Brain pericyte (primary cell): ENCODE data around the gene NOL4L.

Experiments
- DNase-seq: peaks from one replicate; pipeline ENCODE4 v3.0.0-alpha.2; 2012; ENCODE audit warnings: low read depth, low spot score

The NOL4L gene

DNA sequence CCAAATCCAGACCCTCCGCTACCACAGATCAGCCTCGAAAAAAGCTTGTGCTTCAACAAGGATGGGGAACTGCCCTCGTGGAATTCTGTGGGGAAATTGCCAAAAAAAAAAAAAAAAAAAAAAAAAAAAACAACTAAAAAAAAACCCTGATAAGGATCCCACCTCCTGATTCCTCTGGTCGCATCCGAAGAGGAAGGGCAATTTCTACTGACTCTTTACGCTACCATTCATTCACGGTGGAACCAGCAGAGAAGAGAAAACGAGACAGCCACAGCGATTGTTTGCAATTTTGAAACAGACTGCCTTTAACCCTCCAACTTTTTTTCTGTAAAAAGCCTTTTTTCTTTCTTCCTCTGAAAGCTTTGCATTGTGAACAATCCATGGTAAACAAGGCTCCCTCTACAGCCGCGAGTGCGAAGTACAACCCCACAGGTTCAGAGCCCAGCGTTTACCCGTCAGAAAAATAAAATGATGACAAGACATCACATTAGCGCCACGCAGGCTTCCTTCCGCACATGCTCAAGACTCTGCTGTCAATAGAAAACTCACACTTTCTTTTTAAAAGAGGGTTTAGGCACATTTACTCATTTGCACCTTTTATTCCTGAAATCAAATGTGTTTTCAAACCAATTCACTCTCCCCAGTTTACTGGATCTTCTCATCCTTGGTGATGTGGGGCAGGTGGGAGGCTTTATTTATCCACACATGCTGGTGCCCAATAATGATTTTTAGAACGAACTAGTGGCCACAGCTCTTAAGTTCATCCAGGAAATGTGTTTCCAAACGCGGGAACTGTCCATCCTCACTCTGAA is 100.0 kb downstream of the NOL4L start:
- no peak for DNase-seq

DNA sequence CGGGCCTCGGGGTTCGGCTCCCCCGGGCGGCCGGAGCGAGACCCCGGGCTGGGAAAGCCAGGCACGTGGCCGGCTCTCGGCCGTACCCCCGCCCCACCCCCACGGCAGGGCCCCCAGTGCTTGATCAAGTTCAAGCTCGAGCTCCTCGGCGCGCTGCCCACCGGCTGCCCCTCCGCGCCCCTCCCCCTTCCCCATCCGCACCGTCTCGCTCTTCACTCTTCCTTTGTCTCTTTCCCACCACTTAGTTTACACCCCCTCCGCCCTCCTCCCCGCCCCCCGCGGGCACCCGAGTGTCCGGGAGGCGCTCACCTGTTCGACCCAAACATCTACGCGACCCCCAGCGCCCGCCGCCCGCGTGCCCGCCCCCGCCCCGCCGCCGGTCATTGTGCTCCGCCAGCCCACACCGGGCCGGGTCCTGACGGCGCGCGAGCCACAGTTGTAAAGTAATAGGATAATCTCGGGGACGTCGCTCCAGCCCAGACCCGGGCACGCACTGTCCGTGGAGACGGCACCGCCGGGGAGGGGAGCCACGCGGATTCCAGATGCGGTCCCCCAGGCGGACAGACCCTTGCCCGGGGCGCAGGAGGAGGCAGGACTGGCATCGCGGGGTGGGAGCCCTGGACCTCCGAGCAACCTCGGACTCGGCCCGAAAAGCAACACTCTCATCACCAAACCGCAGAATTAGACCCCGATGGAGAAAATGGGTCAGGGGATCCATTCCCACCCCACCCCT is 100.7 kb downstream of the NOL4L start:
- DNase-seq: no peak

DNA sequence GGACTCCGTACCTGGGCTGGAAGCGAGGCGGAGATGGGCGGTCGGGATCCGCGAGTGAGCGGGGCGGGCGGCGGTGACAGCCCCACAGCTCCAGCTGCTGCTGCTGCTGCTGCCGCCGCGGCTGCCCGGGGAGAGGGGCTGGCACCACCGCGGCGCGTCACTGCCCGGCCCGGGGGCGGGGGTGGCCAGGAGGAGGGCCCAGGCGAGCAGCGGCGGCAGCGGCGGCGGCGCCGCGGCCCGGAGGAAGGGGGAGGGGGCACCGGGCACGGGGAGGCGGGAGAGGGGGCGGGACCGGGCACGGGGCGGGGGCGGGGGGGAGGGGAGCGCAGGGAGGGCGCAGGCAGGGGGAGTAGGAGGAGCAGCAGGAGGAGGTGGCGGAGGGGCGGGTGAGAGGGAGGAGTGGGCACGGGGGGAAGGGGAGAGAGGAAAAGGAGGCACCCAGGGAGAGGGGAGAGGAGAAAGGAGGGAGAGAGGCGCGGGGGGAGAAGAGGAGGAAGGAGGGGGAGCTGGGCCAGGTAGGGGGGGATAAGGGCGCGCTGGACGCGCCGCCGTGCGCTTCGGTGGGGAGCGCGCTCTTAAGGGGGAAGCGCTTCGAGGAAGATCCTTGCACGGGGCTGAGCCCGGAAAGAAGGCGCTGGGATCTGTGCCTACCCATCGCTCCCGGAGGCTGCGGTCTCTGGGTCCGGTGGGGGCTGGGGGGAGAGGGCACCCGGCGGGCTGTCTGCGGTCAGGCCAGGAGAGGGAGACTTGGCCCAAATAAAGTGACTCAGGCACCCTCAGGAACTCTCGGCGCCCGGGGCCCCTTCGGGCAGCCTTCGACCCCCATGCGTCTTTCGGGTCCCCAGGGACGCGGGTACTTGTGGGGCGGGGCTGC is 101.5 kb downstream of the NOL4L start:
- no peak for DNase-seq

GRCh38 chr20:32482442-32483261 is 102.5 kb downstream of the NOL4L start:
- DNase-seq: no peak

- DNase-seq: no peak
These were observed 103.0 kb downstream of the NOL4L start for GRCh38 chr20:32482143-32482441.

DNA sequence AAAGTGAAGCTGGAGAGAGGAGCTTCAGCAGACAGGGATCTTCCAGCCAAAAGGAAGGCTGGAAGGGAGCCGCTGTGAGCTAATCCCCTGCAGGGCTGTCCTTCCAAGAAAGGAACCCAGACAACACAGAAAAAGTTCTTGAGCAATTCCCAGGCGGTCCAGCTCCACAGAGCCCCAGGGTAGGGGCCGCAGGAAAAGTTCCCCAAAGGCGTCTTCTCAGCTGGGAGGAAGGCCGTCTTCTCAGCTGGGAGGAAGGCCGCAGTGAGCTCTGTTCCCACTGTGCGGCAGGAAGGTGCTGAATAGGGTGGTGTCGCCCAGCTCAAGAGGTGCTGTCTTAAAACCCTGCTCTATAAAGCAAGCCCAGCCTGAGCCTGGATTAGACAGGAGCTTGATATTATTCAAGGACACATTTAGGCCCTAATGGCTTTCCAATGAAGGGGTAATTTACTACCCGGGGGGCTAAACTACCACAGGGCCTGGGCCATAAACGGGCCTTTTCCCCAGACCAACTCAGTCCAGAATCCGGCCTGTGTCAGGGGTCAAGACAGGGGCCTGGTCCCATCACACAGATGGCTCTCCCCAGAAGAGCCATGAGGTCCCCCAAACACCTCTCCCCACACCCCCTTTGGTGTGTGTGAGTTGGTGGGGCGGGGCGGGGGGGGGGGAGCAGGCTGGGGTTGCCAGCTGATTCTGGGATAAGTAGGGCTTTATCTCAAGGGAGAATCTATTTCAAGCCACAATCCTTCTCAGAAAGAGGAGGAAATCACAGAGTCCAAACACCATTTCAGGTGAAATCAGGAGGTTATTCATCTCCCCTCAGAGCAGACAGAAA is 103.6 kb downstream of the NOL4L start:
- no peak for DNase-seq

GRCh38 chr20:32480371-32481241 is 104.5 kb downstream of the NOL4L start:
- DNase-seq: no peak

DNA sequence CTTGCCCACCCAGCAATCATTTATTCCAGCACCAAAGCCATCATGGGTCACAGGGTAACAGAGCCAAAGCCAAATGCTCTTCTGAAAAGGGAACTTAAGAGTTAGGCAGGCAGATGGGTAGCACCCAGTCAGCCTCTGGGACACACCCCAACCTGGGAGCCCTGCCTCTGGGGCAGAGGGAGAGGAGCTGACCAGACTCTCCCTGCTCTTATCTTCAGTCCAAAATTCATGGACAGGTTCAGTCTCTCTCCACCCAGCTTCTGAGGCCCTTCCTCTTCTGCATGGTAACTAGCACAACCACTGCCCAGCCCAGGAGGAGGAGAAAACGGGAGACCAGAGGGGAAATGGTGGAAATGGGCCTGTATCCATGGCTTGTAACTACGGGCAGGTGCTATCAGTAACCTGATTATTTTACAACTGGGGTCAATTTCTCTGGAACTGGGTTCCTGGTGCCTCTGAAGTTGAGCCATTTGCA is 105.4 kb downstream of the NOL4L start:
- no peak for DNase-seq

GRCh38 chr20:32479012-32479411 is 106.1 kb downstream of the NOL4L start:
- no peak for DNase-seq

DNA sequence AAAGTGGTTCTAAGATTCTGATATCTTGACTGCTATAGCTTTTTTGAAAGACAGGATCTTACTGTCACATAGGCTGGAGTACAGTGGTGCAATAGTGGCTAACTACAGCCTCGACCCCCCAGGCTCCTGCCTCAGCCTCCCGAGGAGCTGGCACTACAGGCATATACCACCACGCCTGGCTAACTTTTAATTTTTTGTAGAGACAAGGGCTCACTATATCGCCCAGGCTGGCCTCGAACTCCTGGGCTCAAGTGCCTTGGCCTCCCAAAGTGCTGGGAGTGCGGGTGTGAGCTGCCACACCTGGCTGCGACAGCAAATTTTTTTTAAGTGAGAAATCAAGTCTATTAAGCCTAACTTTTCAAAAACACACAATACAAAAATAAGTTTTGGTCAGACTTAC is 106.6 kb downstream of the NOL4L start:
- DNase-seq: no peak

DNA sequence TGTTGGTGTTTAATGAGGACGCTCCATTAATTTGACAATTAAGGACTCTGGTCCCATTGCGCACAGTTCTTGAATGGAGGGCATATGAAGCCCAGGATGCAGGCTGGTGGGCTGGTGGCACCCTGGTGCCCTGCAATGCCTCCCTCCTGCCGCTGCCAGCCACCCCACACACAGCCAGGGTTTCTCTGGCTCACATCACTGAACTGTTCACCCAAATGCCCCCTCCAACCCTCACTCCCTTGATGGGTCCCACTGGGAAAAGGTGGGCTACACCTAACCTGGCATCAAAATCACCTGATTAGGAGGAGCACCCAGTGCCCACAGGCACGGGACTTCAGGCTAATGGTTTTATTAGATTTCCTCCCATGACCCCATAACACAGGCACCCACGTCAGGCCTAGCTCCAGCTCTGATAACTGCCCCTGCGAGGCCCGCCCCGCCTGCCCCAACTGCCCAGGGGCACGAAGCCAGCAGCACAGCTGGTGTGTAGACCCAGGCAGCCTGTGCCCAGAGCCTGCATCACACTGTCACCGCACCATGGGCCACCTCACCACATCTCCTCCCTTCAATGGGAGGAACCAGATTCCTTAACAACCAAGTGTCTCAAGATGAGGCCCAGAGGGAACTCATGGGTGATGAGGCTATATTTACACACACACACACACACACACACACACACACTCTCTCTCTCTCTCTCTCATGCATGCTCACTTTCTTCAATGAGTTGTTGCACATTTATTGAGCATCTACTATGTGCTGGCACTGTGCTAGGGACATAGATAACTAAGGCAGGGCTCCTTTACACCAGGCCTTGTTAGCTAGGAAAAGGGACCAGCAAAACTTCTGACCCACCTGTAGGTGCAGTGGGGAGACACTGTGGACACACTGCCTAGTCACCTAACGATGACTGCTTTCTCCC is 107.3 kb downstream of the NOL4L start:
- DNase-seq: no peak

DNA sequence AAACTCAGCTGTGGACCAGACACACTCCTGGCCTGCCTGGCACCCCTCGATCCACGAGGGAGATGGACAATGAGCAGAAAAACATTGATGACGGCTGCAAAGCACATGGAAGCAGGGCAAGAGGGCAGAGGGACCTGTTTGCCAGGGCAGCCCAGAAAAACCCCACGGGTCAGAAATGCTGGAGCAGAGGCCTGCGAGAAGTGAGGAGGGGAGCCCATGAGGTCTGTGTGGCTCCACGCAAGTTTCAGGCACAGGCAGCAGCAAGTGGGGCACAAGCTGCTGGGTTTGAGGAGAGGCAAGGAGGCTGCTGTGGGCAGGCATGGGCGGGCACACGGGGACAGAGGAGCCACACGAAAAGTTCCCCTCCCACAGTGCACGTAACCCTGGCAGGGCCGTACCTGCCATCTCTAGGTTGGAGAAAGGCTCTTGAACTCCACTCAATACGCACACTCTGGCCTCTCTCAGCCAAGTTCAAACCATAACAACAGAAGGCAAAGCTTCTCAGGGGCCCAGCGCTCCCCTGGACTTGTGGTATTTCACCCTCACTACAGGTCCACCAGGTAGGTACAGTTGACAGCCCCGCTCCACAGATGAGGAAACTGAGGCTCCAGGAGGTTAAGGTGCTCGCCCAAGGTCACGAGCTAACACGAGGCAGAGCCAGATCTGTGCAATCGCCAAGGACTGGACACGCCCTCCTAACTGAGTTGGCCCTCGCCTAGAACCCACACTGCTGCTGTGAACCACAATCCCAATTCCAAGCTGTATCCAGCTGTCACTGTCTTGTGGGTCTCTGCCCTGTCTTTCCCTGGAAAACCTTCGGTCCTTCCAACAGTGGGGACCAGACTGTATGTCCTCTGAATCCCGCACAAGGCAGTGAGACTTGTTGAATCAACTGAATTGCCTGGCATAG is 108.2 kb downstream of the NOL4L start:
- no peak for DNase-seq

GRCh38 chr20:32474967-32475811 is 109.9 kb downstream of the NOL4L start:
- DNase-seq: peak; percentile 79

DNA sequence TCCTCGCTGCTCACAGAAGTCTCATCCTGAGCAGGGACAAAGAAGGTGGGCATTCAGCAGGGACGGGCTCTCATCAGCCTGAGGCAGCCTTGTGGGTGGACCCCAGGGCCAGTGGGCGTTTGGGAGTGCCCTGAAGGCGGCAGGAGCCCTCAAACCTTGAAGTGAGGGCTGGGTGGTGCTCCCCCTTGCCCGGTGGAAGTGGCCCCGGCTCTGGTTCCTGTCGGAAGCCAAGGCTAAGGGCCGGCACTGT is 110.5 kb downstream of the NOL4L start:
- DNase-seq: no peak

DNA sequence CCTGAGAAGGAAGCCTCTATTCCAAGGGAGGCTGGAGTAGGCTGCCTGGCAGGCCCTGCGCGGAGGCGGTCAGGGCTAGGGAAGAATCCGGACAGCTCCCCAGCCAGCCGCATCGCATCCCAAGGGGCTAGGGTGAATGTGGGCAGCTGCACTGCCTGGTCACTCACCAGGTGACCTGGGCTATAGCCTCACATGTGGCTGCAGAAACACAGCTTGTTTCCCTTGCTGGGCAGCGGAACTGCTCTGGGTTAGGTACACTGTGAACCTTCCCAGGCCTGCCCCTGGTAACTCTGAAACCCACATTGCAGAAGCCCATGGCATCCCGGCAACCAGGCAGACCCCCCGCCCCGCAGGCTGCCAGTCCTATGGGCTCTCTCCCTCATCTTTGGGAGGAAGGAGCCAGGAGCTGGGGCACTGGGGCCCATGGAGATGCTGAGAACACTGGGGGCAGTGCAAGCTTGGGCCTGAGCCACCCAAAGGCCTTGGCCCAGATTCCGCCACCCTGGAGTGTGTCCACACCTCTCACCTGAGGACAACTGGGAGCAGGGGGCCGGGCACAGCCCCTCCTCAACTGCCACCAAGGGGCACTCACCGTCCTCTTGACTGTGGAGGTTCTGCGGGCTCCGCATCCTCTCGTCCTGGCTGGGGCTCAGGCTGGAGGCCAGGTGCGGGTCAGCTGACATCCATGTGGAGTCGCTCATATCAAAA is 111.0 kb downstream of the NOL4L start:
- DNase-seq: no peak
